ENCODE results near the gene UHRF1.

The UHRF1 gene

GRCh38 chr19:5002143-5002542 lies 92.8 kb downstream of the UHRF1 start:
- no peak overlapping the region for H3K4me3 ChIP-seq (ENCODE audit: low read length)

GRCh38 chr19:5003781-5004180 lies 94.5 kb downstream of the UHRF1 start:
- Histone ChIP-seq H2AFZ (ENCODE audit: low read depth, low read length) (no peak overlapping the region), H3K79me2 (ENCODE audit: low read length) (peaks cover 71% of the 10 kb centered on the region), H4K20me1 (ENCODE audit: insufficient read depth, low read length) (peaks cover 89% of the 10 kb centered on the region), H3K9ac (ENCODE audit: low read length) (no peak overlapping the region), H3K27me3 (ENCODE audit: low read depth, low read length) (no peaks in the 10 kb centered on the region), H3K4me1 (ENCODE audit: low read length) (no peaks in the 10 kb centered on the region), H3K4me2 (ENCODE audit: low read length) (no peak overlapping the region), H3K4me3 (ENCODE audit: low read length) (no peak overlapping the region), H3K36me3 (replicated peaks; ENCODE audit: low read depth, low read length) (peaks cover 8% of the 10 kb centered on the region), H3K9me3 (ENCODE audit: insufficient read depth, low read length) (no peaks in the 10 kb centered on the region), H3K27ac (ENCODE audit: low read length) (no peak overlapping the region)
- no peak for TF ChIP-seq EZH2phosphoT487 (IDR thresholded peaks at IDR 0.05; ENCODE audit: low read depth)
- no peak for TF ChIP-seq CTCF (IDR thresholded peaks at IDR 0.05; ENCODE audit: low read depth, low read length)

More at GRCh38 chr19:5002143-5002542, 92.8 kb downstream of the UHRF1 start:
- Histone ChIP-seq H3K36me3 (replicated peaks; ENCODE audit: low read depth, low read length) (peaks cover 17% of the 10 kb centered on the region), H3K4me2 (ENCODE audit: low read length) (no peak overlapping the region), H3K27me3 (ENCODE audit: low read depth, low read length) (no peaks in the 10 kb centered on the region), H3K79me2 (ENCODE audit: low read length) (peaks cover 72% of the 10 kb centered on the region), H3K9me3 (ENCODE audit: insufficient read depth, low read length) (no peaks in the 10 kb centered on the region), H3K4me1 (ENCODE audit: low read length) (no peaks in the 10 kb centered on the region), H2AFZ (ENCODE audit: low read depth, low read length) (no peak overlapping the region), H3K9ac (ENCODE audit: low read length) (no peak overlapping the region), H4K20me1 (ENCODE audit: insufficient read depth, low read length) (peaks cover 92% of the 10 kb centered on the region), H3K27ac (ENCODE audit: low read length) (no peak overlapping the region)
- TF ChIP-seq EZH2phosphoT487 (IDR thresholded peaks at IDR 0.05; ENCODE audit: low read depth) (no peak), CTCF (IDR thresholded peaks at IDR 0.05; ENCODE audit: low read depth, low read length) (no peak)

GRCh38 chr19:5005096-5005495 lies 95.8 kb downstream of the UHRF1 start:
- no peak overlapping the region for H3K4me2 ChIP-seq (ENCODE audit: low read length)
- H3K9ac ChIP-seq (ENCODE audit: low read length) = no peak overlapping the region
- TF ChIP-seq EZH2phosphoT487 (IDR thresholded peaks at IDR 0.05; ENCODE audit: low read depth) (no peak), CTCF (IDR thresholded peaks at IDR 0.05; ENCODE audit: low read depth, low read length) (no peak)
- peaks cover 8% of the 10 kb centered on the region for H3K36me3 ChIP-seq (replicated peaks; ENCODE audit: low read depth, low read length)
- H3K27me3 ChIP-seq (ENCODE audit: low read depth, low read length) = no peaks in the 10 kb centered on the region
- H4K20me1 ChIP-seq (ENCODE audit: insufficient read depth, low read length) = peaks cover 94% of the 10 kb centered on the region
- H3K9me3 ChIP-seq (ENCODE audit: insufficient read depth, low read length) = no peaks in the 10 kb centered on the region
- no peaks in the 10 kb centered on the region for H3K4me1 ChIP-seq (ENCODE audit: low read length)
- H3K27ac ChIP-seq (ENCODE audit: low read length) = no peak overlapping the region
- H3K79me2 ChIP-seq (ENCODE audit: low read length) = peaks cover 77% of the 10 kb centered on the region
- H3K4me3 ChIP-seq (ENCODE audit: low read length) = no peak overlapping the region
- H2AFZ ChIP-seq (ENCODE audit: low read depth, low read length) = no peak overlapping the region

GRCh38 chr19:5006201-5006600 lies 96.9 kb downstream of the UHRF1 start:
- peaks cover 76% of the 10 kb centered on the region for H3K79me2 ChIP-seq (ENCODE audit: low read length)
- H2AFZ ChIP-seq (ENCODE audit: low read depth, low read length) = no peak overlapping the region
- H3K27ac ChIP-seq (ENCODE audit: low read length) = no peak overlapping the region
- no peak overlapping the region for H3K4me3 ChIP-seq (ENCODE audit: low read length)
- H3K27me3 ChIP-seq (ENCODE audit: low read depth, low read length) = no peaks in the 10 kb centered on the region
- H3K9me3 ChIP-seq (ENCODE audit: insufficient read depth, low read length) = no peaks in the 10 kb centered on the region
- TF ChIP-seq EZH2phosphoT487 (IDR thresholded peaks at IDR 0.05; ENCODE audit: low read depth) (no peak), CTCF (IDR thresholded peaks at IDR 0.05; ENCODE audit: low read depth, low read length) (no peak)
- no peaks in the 10 kb centered on the region for H3K4me1 ChIP-seq (ENCODE audit: low read length)
- peaks cover 8% of the 10 kb centered on the region for H3K36me3 ChIP-seq (replicated peaks; ENCODE audit: low read depth, low read length)
- no peak overlapping the region for H3K9ac ChIP-seq (ENCODE audit: low read length)
- no peak overlapping the region for H3K4me2 ChIP-seq (ENCODE audit: low read length)
- peaks cover 93% of the 10 kb centered on the region for H4K20me1 ChIP-seq (ENCODE audit: insufficient read depth, low read length)
